Renal cortical epithelial cell (primary cell): ENCODE results near the gene ACMSD. TPM values are rescaled to one million over a fixed set of nuclear protein-coding genes. Genes with fewer than 3 reads are reported as not detected.

ENCODE experiments used
- DNase-seq: peaks from one replicate; pipeline ENCODE4 v3.0.0-alpha.2; 2011; ENCODE audit warnings: low read depth
- total RNA-seq: library from RNA; depleted of rRNA; stranded (reverse); fragments of >200 nt; gene quantifications from 2 replicates; pipeline ENCODE4 v1.2.3, GENCODE V29; 2014

Gene ACMSD
- total RNA-seq, 1 donor from 2014 or later: 21.7 TPM

- no peak for DNase-seq
Measured at GRCh38 chr2:134946073-134946472, 107.7 kb downstream of the ACMSD start.

DNA sequence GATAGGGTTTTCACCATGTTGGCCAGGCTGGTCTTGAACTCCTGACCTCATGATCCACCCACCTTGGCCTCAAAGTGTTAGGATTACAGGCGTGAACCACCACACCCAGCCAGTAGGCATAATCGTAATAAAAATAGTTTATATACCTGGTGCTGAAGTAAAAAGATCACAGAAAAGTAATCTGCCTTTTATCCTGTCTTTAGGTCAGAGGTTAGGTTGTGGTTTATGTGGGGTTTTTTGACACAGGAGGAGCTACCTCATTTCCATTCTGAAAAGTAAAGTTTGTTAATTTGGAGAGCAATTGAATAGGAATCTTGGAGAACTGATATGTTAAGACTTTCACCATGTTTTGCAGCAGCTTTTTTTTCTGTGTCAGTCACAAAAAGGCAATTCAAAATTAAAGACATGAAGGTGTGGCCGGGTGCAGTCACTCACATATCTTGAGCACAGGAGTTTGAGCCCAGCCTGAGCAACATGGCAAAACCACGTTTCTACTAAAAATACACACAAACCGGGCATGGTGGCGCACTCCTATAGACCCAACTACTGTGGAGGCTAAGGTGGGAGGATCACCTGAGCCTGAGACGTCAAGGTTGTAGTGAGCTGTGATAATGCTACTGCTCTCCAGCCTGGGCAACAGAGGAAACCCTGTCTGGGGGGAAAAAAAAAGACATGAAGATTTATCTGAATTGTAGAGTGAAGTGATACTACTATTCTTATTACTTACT lies 111.7 kb downstream of the ACMSD start:
- no peak for DNase-seq

GRCh38 chr2:134950886-134951285 lies 112.5 kb downstream of the ACMSD start:
- DNase-seq: no peak

Other genes with a start within 250 kb of the ACMSD start
- gene TMEM163, start 119.6 kb upstream of the ACMSD start, total RNA-seq: 3.6 and 6.7 TPM in 2 replicates
- gene CCNT2, start 80.2 kb downstream of the ACMSD start, total RNA-seq: 18.9 and 38.2 TPM in 2 replicates
- not detected in 2 replicates for gene MAP3K19, start 208.8 kb downstream of the ACMSD start, total RNA-seq
- 75.2 and 95.4 TPM in 2 replicates for gene RAB3GAP1, start 213.7 kb downstream of the ACMSD start, total RNA-seq